ENCODE data around the gene PAIP1. TPM values are rescaled to one million over a fixed set of nuclear protein-coding genes. Genes with fewer than 3 reads are reported as not detected.

Gene PAIP1
- total RNA-seq, 4 donors from 2014 or later = 123 to 184 (median 161) TPM

DNA sequence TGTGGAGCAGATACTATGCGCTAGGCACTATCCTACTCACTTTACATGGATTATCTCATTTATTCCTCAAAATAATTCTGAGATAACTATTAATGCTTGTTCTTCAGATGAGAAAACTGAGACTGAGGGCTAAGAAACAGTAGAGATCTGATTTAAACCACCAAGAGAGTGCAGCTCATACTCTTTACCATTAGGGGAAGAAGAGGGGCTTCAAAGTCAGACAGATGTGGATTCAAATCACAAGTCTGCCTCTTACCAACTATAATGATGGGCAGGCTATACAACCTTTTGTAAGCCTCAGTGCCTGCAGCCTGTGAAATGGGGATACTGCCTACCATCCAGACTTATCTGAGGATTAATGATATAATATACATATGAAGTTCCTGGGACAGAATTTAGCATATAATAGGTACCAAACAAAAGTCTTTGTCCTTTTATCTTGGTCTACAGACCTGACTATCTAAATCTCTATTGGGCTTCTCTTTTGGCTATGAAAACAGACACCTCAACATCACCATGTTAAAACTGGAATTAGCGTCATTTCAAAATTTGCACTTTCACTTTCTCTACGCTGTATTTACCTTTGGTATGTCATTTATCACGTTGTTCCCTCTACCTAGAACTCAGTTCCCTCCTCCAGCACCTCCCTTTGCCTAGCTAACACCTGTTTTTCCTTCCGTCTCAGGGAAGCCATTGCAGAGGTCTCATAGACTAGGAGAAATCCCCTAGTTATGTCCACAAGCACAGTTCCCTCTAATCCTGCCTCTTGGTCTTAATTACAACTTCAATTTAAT lies 59.4 kb downstream of the PAIP1 start:
- intact Hi-C loops (cut with DNase I; ENCODE audit: low total_unique reads) = no loop called here
- H3K36me3 ChIP-seq = no peaks in the 10 kb centered on the region
- no peak overlapping the region for H3K4me3 ChIP-seq
- no peak overlapping the region for H3K27ac ChIP-seq
- H3K4me1 ChIP-seq = no peaks in the 10 kb centered on the region
- ATAC-seq (no peak), DNase-seq (no peak)
- H3K9me3 ChIP-seq = no peaks in the 10 kb centered on the region
- no peaks in the 10 kb centered on the region for H3K27me3 ChIP-seq
- TF ChIP-seq, protein P1, sequence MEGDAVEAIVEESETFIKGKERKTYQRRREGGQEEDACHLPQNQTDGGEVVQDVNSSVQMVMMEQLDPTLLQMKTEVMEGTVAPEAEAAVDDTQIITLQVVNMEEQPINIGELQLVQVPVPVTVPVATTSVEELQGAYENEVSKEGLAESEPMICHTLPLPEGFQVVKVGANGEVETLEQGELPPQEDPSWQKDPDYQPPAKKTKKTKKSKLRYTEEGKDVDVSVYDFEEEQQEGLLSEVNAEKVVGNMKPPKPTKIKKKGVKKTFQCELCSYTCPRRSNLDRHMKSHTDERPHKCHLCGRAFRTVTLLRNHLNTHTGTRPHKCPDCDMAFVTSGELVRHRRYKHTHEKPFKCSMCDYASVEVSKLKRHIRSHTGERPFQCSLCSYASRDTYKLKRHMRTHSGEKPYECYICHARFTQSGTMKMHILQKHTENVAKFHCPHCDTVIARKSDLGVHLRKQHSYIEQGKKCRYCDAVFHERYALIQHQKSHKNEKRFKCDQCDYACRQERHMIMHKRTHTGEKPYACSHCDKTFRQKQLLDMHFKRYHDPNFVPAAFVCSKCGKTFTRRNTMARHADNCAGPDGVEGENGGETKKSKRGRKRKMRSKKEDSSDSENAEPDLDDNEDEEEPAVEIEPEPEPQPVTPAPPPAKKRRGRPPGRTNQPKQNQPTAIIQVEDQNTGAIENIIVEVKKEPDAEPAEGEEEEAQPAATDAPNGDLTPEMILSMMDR (IDR thresholded peaks at IDR 0.05 in 4 of 5, conservative IDR thresholded peaks at IDR 0.05 in 1 of 5) = no peak
- TF ChIP-seq POLR2A (IDR thresholded peaks at IDR 0.05) = no peak
- in situ Hi-C loops (cut with MboI; ENCODE audit: low sequenced_read_pairs in 4 of 4) = loop anchor here in 2 of 4 donors (25.0 kb wide), 2 partner anchors 185 to 1315 kb away; partner anchors contain the start of genes HMGCS1 (in 1 of the 2) and MRPS30 (in 1 of the 2)

DNA sequence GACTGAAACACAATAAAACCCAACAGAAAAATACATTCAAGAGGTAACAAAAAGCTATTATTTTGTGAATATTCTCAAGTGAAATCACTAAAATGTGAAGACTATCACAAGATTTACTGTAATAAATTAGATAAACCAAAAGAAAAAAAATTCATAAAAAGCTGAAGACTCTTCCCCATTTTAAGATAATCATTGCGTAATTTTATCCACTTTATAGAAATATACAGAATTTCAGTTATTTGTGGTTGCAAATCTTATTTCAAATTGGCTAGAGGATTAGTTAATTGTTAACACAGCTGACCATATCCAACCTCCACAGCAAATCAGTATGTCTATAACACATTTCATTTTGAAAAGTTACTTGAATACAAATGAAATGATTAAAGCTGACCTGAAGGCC lies 65.6 kb downstream of the PAIP1 start:
- H3K4me3 ChIP-seq = no peak overlapping the region
- TF ChIP-seq, protein P1 (IDR thresholded peaks at IDR 0.05 in 4 of 5, conservative IDR thresholded peaks at IDR 0.05 in 1 of 5) = no peak
- TF ChIP-seq POLR2A (IDR thresholded peaks at IDR 0.05) = no peak
- in situ Hi-C loops (cut with MboI; ENCODE audit: low sequenced_read_pairs in 4 of 4) = loop anchor here in 2 of 4 donors (25.0 kb wide), 2 partner anchors 179 to 1321 kb away; partner anchors contain the start of genes HMGCS1 (in 1 of the 2) and MRPS30 (in 1 of the 2)
- intact Hi-C loops (cut with DNase I; ENCODE audit: low total_unique reads) = no loop called here
- H3K27ac ChIP-seq = no peak overlapping the region
- ATAC-seq (no peak), DNase-seq (no peak)
- H3K9me3 ChIP-seq = no peaks in the 10 kb centered on the region
- H3K27me3 ChIP-seq = no peaks in the 10 kb centered on the region
- no peaks in the 10 kb centered on the region for H3K4me1 ChIP-seq
- H3K36me3 ChIP-seq = no peaks in the 10 kb centered on the region

DNA sequence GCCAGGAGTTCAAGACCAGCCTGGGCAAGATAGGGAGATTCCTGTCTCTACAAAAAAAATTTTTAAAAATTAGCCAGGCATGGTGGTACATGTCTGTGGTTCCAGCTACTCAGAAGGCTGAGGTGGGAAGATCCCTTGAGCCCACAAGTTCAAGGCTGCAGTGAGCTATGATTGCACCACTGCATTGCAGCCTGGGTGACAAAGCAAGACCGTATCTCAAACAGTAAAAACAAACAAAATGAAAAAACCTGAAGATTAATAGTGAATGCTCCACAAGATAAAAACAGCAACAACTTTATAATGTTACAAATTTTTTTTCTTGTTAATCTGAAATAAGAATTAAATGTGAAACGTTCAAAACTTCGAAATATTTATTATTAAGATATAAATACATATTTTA lies 70.5 kb downstream of the PAIP1 start:
- ATAC-seq (no peak), DNase-seq (no peak)
- Histone ChIP-seq H3K27ac (no peak overlapping the region), H3K9me3 (no peaks in the 10 kb centered on the region), H3K4me3 (no peak overlapping the region), H3K4me1 (peaks cover 17% of the 10 kb centered on the region in 2 donors), H3K36me3 (no peaks in the 10 kb centered on the region), H3K27me3 (no peaks in the 10 kb centered on the region)
- TF ChIP-seq POLR2A (IDR thresholded peaks at IDR 0.05) = no peak
- TF ChIP-seq, protein P1 (IDR thresholded peaks at IDR 0.05 in 4 of 5, conservative IDR thresholded peaks at IDR 0.05 in 1 of 5) = no peak
- in situ Hi-C loops (cut with MboI; ENCODE audit: low sequenced_read_pairs in 4 of 4) (loop anchor here in 2 of 4 donors (10.0 to 25.0 kb wide), 3 partner anchors 174 to 1326 kb away; partner anchors contain the start of genes HMGCS1 (in 1 of the 2) and MRPS30 (in 1 of the 2)), intact Hi-C loops (cut with DNase I; ENCODE audit: low total_unique reads) (loop anchor here (10.0 kb wide), 1 partner anchor 1582 kb away; the partner anchor contains the start of gene RIMOC1)

DNA sequence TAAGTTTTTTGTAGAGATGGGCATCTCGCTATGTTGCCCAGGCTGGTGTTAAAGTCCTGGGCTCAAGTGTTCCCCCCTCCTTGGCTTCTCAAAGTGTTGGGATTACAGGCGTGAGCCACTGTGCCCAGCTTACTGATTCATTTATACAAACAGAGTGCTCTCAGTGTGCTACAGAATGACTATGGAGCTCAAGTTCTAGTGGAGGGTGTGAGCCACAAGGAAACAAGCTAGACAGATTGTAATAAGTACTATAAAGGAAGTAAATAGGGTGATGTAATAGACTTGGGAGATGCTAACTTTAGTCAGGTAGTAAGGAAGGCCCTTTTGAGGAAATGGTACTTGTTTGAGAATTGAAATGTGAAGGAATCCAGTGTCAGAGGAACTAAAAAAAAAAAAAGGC lies 71.5 kb downstream of the PAIP1 start:
- H3K4me1 ChIP-seq = peaks cover 17% of the 10 kb centered on the region in 2 donors
- in situ Hi-C loops (cut with MboI; ENCODE audit: low sequenced_read_pairs in 4 of 4) = loop anchor here in 2 of 4 donors (10.0 to 25.0 kb wide), 3 partner anchors 173 to 1327 kb away; partner anchors contain the start of genes HMGCS1 (in 1 of the 2) and MRPS30 (in 1 of the 2)
- DNase-seq (no peak), ATAC-seq (no peak)
- no peak overlapping the region for H3K4me3 ChIP-seq
- H3K36me3 ChIP-seq = no peaks in the 10 kb centered on the region
- no peaks in the 10 kb centered on the region for H3K9me3 ChIP-seq
- H3K27ac ChIP-seq = peak overlapping the region in 1 of 4 donors; percentile 98
- intact Hi-C loops (cut with DNase I; ENCODE audit: low total_unique reads) = loop anchor here (2.0 to 10.0 kb wide), 2 partner anchors 71 to 1581 kb away; partner anchors contain the start of genes PAIP1 and RIMOC1
- H3K27me3 ChIP-seq = no peaks in the 10 kb centered on the region
- no peak for TF ChIP-seq POLR2A (IDR thresholded peaks at IDR 0.05)
- TF ChIP-seq, protein P1 (IDR thresholded peaks at IDR 0.05 in 4 of 5, conservative IDR thresholded peaks at IDR 0.05 in 1 of 5) = no peak
